Hematopoietic multipotent progenitor cell treated with erythropoietin and hydrocortisone succinate and interleukin-3 and kit ligand, for 4 days (in vitro differentiated cells): ENCODE measurements around the gene PIGC.

Experiments
- DNase-seq: peaks from one replicate; pipeline ENCODE4 v3.0.0-alpha.2; 2015

Gene PIGC

DNA sequence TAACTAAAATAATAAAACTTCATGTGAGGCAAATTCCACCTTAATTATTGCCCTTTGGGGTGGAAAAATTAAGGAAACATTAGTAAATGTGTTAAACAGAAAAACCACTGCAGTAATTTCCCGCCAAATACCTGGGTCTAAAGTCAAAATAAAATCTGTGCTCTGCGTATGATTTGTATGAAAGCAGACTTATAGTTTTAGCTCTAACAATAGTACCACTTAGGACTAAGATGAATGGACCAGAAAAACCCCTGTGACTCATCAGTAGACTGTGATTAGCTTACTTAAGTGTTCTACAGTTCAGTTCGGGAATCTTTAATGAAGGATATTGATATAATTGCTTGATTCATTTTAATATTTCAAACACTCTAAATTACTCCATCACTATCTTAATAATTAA is 46.6 kb downstream of the PIGC start:
- DNase-seq, result no peak

GRCh38 chr1:172395576-172395975 is 48.3 kb downstream of the PIGC start:
- DNase-seq, result no peak

DNA sequence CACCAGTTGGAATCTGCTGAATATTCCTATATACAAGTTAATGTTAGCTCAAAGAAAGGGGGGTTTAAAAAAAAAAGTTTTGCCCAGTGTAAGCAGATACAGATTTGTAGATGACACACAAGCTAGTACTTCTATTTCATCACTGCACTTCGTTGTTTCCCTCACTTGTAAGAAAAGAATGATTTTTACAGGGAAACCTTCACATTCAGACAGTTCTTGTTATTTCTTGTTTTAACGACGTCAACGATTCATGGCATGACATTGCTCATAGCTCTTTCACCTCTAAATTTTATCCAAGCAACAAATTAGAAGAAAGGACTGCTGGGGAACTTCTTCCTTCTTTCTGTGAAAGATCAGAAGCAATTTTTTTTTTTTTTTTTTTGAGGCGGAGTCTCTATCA is 49.1 kb downstream of the PIGC start:
- no peak for DNase-seq

DNA sequence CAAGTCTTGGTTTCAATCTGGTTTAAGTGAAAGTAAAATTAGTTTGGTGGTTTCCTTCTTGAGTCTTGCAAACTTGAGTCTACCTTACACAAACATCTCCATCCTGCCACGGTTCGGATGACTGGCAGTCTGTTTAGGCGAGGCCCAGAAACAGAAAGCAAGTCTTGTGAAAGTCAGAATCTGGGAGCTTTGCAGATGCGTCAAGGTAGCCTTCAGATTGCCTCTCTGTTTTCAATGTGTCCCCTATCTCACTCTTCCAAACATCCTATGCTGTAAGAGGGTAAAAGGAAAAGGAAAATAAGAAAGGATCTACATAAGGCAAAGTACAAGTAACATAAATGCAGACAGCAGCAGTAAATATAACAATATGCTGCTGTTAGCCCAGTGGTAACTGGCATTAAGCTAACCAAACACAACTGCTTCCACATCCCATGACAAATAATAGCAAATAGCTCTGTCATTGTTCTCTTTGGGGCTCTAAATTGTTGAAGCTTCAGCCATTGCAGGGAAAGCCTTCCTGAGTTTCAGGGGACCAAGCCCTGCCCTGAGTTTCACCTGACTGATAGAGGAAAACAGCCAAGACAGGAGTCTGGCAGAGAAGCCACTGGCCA is 49.6 kb downstream of the PIGC start:
- peak; percentile 32 for DNase-seq

- DNase-seq, result peak; percentile 35
Observed at GRCh38 chr1:172393354-172393753, 50.5 kb downstream of the PIGC start.

DNA sequence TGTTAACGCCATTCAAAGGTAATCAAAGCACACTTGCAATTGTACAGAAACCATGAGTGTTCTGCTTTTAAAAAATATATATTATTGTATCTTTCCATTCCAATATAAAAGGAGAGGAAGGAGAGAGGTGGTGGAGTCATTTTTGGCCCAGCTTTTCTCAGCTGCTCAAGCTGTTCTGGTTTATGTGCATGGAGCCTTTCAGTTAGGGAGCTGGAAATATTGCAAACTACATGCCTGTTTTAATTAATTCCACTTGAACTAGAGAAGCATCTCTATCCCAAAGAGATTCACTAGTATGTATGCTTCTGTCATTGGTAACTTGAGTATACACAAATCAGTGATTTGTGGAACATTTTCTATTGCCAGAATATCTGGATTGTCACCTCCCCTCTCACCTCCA is 51.9 kb downstream of the PIGC start:
- DNase-seq, result no peak
